HCT116 (cell line): ENCODE results near the gene GPR150. TPM values are rescaled to one million over a fixed set of nuclear protein-coding genes. Genes with fewer than 3 reads are reported as not detected.

Experiments
- ATAC-seq: fragments of 200-7000 bp; cut with Tn5 transposase; 2 replicates; pipeline ENCODE4 v1.9.1; 2020; ENCODE audit warnings: mild to moderate bottlenecking, moderate library complexity
- BruUV-seq: library from RNA; stranded (reverse); fragments of 400-500 nt; replicated peaks from 2 replicates; lab custom pipeline; 2021; lab: Mats Ljungman, UMichigan
- CTCF ChIA-PET: fragments of 300-600 bp; sonication (Branson Sonifier 250); formaldehyde crosslinking; loops from one replicate; lab custom pipeline; 2021; ENCODE audit warnings: antibody characterized with exemption; lab: Charles Lee
- POLR2A ChIA-PET: fragments of 300-600, 350-600 bp; sonication (Branson Sonifier 250); formaldehyde crosslinking; loops from one replicate; lab custom pipeline; 2021; ENCODE audit warnings: antibody characterized with exemption; lab: Charles Lee
- RAD21 ChIA-PET, 2 experiments: fragments of 300-600 bp; sonication (Branson Sonifier 250); formaldehyde crosslinking; loops; one replicate each; lab custom pipeline; 2023; ENCODE audit warnings: low total read pairs in 2 of 2; ENCODE audit not compliant: uncharacterized antibody in 2 of 2, unreplicated experiment in 2 of 2, low non-redundant PET in 1 of 2; lab: Charles Lee
- DNase-seq: peaks from one replicate; pipeline ENCODE4 v3.0.0-alpha.2; 2010; ENCODE audit warnings: low read depth, low spot score
- H2AFZ ChIP-seq: fragments of 200-600 bp; shearing (Covaris generic), sonication (generic); 2 replicates; pipeline ENCODE4 v1.6.1; 2017; ENCODE audit warnings: low read depth, mixed run types, mixed read lengths, antibody characterized with exemption, low read length; ENCODE audit not compliant: poor library complexity, severe bottlenecking
- H3K27ac ChIP-seq: 2 replicates; pipeline ENCODE4 v1.5.1; 2012; ENCODE audit warnings: low read depth, low read length
- H3K27me3 ChIP-seq: fragments of 200-600 bp; sonication (generic); 2 replicates; pipeline ENCODE4 v1.6.1; 2016; ENCODE audit warnings: mixed run types, low read length, mixed read lengths; ENCODE audit not compliant: insufficient read depth
- H3K36me3 ChIP-seq, 2 experiments: fragments of 200-500 bp in 1 of 2; fragments of 200-600 bp in 1 of 2; sonication (Bioruptor generic) in 1 of 2; sonication (generic) in 1 of 2; 2 replicates each; pipeline versions ENCODE4 v1.5.1 to v1.6.1; 2014 to 2016; ENCODE audit warnings: low read length in 2 of 2, inconsistent platforms in 1 of 2, mixed read lengths in 1 of 2, mixed run types in 1 of 2; ENCODE audit not compliant: insufficient read depth in 2 of 2, control insufficient read depth in 1 of 2
- H3K4me1 ChIP-seq, 2 experiments: fragments of 200-600 bp in 1 of 2; sonication (generic) in 1 of 2; 2 replicates each; pipeline versions ENCODE4 v1.5.1 to v1.6.1; 2012 to 2017; ENCODE audit warnings: low read length in 2 of 2, inconsistent platforms in 1 of 2, mild to moderate bottlenecking in 1 of 2, mixed read lengths in 1 of 2, mixed run types in 1 of 2, moderate library complexity in 1 of 2; ENCODE audit not compliant: insufficient read depth in 2 of 2, control insufficient read depth in 1 of 2
- H3K4me2 ChIP-seq: fragments of 200-600 bp; sonication (generic); 2 replicates; pipeline ENCODE4 v1.6.1; 2017; ENCODE audit warnings: mixed run types, low read length, mixed read lengths
- H3K4me3 ChIP-seq, 2 experiments: fragments of 200-600 bp in 1 of 2; sonication (generic) in 1 of 2; replicated peaks in 1 of 2; 2 replicates each; pipeline ENCODE4 v1.5.1; 2011 to 2016; ENCODE audit warnings: low read length in 2 of 2, control low read depth in 1 of 2, low read depth in 1 of 2, mild to moderate bottlenecking in 1 of 2, mixed read lengths in 1 of 2, mixed run types in 1 of 2
- H3K79me2 ChIP-seq: fragments of 200-600 bp; sonication (generic); 2 replicates; pipeline ENCODE4 v1.6.1; 2017; ENCODE audit warnings: mild to moderate bottlenecking, mixed run types, low read length, moderate library complexity, mixed read lengths; ENCODE audit not compliant: insufficient read depth
- H3K9ac ChIP-seq: fragments of 200-600 bp; sonication (generic); 2 replicates; pipeline ENCODE4 v1.6.1; 2016; ENCODE audit warnings: low read length, mixed read lengths
- H3K9me2 ChIP-seq: fragments of 200-600 bp; sonication (generic), shearing (Covaris generic); 2 replicates; pipeline ENCODE4 v1.6.1; 2017; ENCODE audit warnings: mixed run types, mild to moderate bottlenecking, moderate library complexity; ENCODE audit not compliant: insufficient read depth
- H3K9me3 ChIP-seq, 2 experiments: fragments of 200-500 bp in 1 of 2; fragments of 200-600 bp in 1 of 2; sonication (Bioruptor generic) in 1 of 2; sonication (generic) in 1 of 2; 2 replicates each; pipeline ENCODE4 v1.6.1; 2014 to 2017; ENCODE audit warnings: low read length in 2 of 2, mixed read lengths in 2 of 2, inconsistent platforms in 1 of 2, low read depth in 1 of 2, mild to moderate bottlenecking in 1 of 2, mixed run types in 1 of 2, moderate library complexity in 1 of 2; ENCODE audit not compliant: control insufficient read depth in 1 of 2, insufficient read depth in 1 of 2
- H4K20me1 ChIP-seq: fragments of 200-600 bp; sonication (generic), shearing (Covaris generic); 2 replicates; pipeline ENCODE4 v1.6.1; 2017; ENCODE audit warnings: mixed run types, mild to moderate bottlenecking, moderate library complexity; ENCODE audit not compliant: insufficient read depth
- ATF3 ChIP-seq: IDR thresholded peaks from 2 replicates; pipeline ENCODE4 v1.6.1; 2012
- CEBPB ChIP-seq: IDR thresholded peaks from 2 replicates; pipeline ENCODE4 v1.6.1; 2012; ENCODE audit warnings: low read depth
- CTCF ChIP-seq, 3 experiments: fragments of 200-600 bp in 1 of 3; sonication (generic) in 1 of 3; IDR thresholded peaks in 2 of 3; conservative IDR thresholded peaks in 1 of 3; 2 replicates each; pipeline ENCODE4 v1.5.1; 2012 to 2017; ENCODE audit warnings: low read depth in 2 of 3, low read length in 2 of 3, antibody characterized with exemption in 1 of 3, borderline replicate concordance in 1 of 3, control low read depth in 1 of 3, mild to moderate bottlenecking in 1 of 3, mixed read lengths in 1 of 3, mixed run types in 1 of 3, moderate library complexity in 1 of 3; ENCODE audit not compliant: insufficient read depth in 1 of 3
- ELF1 ChIP-seq: IDR thresholded peaks from 2 replicates; pipeline ENCODE4 v1.6.1; 2012; ENCODE audit warnings: low read depth, borderline replicate concordance
- EZH2 ChIP-seq: fragments of 200-600 bp; sonication (generic); IDR thresholded peaks from 2 replicates; pipeline ENCODE4 v1.6.1; 2017; ENCODE audit warnings: antibody characterized with exemption, mixed run types
- EZH2phosphoT487 ChIP-seq: fragments of 200-600 bp; IDR thresholded peaks from 2 replicates; pipeline ENCODE4 v1.6.1; 2018; ENCODE audit warnings: antibody characterized with exemption, borderline replicate concordance
- FOSL1 ChIP-seq: IDR thresholded peaks from 2 replicates; pipeline ENCODE4 v1.6.1; 2012; ENCODE audit warnings: low read depth
- JUND ChIP-seq: IDR thresholded peaks from 2 replicates; pipeline ENCODE4 v1.6.1; 2012
- MAX ChIP-seq: IDR thresholded peaks from 2 replicates; pipeline ENCODE4 v1.6.1; 2012
- POLR2A ChIP-seq: IDR thresholded peaks from 2 replicates; pipeline ENCODE4 v1.7.0; 2011; ENCODE audit warnings: borderline replicate concordance; ENCODE audit not compliant: insufficient read depth, insufficient read length; ENCODE audit errors: extremely low read depth
- POLR2AphosphoS5 ChIP-seq: IDR thresholded peaks from 2 replicates; pipeline ENCODE4 v1.6.1; 2011; ENCODE audit warnings: mild to moderate bottlenecking, low read depth, low read length, moderate library complexity
- RAD21 ChIP-seq: IDR thresholded peaks from 2 replicates; pipeline ENCODE4 v1.6.1; 2012; ENCODE audit warnings: low read depth, mild to moderate bottlenecking
- REST ChIP-seq: IDR thresholded peaks from 2 replicates; pipeline ENCODE4 v1.6.1; 2012; ENCODE audit warnings: low read depth
- SIN3A ChIP-seq: IDR thresholded peaks from 2 replicates; pipeline ENCODE4 v1.6.1; 2012; ENCODE audit warnings: low read depth
- SP1 ChIP-seq: IDR thresholded peaks from 2 replicates; pipeline ENCODE4 v1.6.1; 2012; ENCODE audit warnings: low read depth
- TCF7L2 ChIP-seq: IDR thresholded peaks from 2 replicates; pipeline ENCODE4 v1.7.0; 2011; ENCODE audit warnings: borderline replicate concordance, inconsistent platforms; ENCODE audit not compliant: insufficient read depth, insufficient read length; ENCODE audit errors: extremely low read depth
- YY1 ChIP-seq: IDR thresholded peaks from 2 replicates; pipeline ENCODE4 v1.6.1; 2011; ENCODE audit warnings: low read length, low read depth, moderate library complexity, mild to moderate bottlenecking; ENCODE audit not compliant: insufficient replicate concordance; ENCODE audit errors: extremely low read depth
- ZBTB33 ChIP-seq: IDR thresholded peaks from 2 replicates; pipeline ENCODE4 v1.6.1; 2011; ENCODE audit warnings: mild to moderate bottlenecking, low read length, moderate library complexity; ENCODE audit not compliant: insufficient replicate concordance; ENCODE audit errors: extremely low read depth
- ZNF274 ChIP-seq: fragments of 200-500 bp; sonication (Bioruptor generic); IDR thresholded peaks from 2 replicates; pipeline ENCODE4 v1.6.1; 2014; ENCODE audit warnings: mild to moderate bottlenecking, low read depth, low read length, inconsistent platforms
- intact Hi-C: fragments of 100-400 bp; cut with micrococcal nuclease; formaldehyde crosslinking; loops from 2 replicates; pipeline ENCODE4 v1.10.0; 2022
- total RNA-seq: library from RNA; stranded (reverse); gene quantifications from one replicate; pipeline ENCODE4 v1.2.1, GENCODE V29; 2021; ENCODE audit not compliant: unreplicated experiment

The GPR150 gene
- total RNA-seq, 1 experiment from 2014 or later = not detected

GRCh38 chr5:95624368-95624767 lies 4.5 kb downstream of the GPR150 start:
- ChIA-PET RAD21 (no interaction called here), POLR2A (no interaction called here), CTCF (no interaction called here)
- no peak for TF ChIP-seq REST
- no peak for TF ChIP-seq POLR2AphosphoS5
- TF ChIP-seq CTCF (IDR thresholded peaks at IDR 0.05 in 2 of 3, conservative IDR thresholded peaks at IDR 0.05 in 1 of 3; ENCODE audit: borderline replicate concordance in 1 of 3, insufficient read depth in 1 of 3, low read depth in 2 of 3, low read length in 2 of 3) = no peak
- TF ChIP-seq YY1 = no peak
- no peak for TF ChIP-seq FOSL1
- TF ChIP-seq ELF1 = no peak
- TF ChIP-seq SIN3A = no peak
- TF ChIP-seq EZH2 = no peak
- TF ChIP-seq ZNF274 = no peak
- no peak for TF ChIP-seq SP1
- no peak for TF ChIP-seq ATF3
- TF ChIP-seq POLR2A = no peak
- TF ChIP-seq MAX = no peak
- no peak for TF ChIP-seq CEBPB
- no peak for TF ChIP-seq TCF7L2
- TF ChIP-seq ZBTB33 = no peak
- TF ChIP-seq EZH2phosphoT487 = no peak
- TF ChIP-seq JUND = no peak
- no peak for TF ChIP-seq RAD21
- no peak overlapping the region for H3K27ac ChIP-seq
- no peak overlapping the region for H2AFZ ChIP-seq
- H3K9ac ChIP-seq = no peak overlapping the region
- no peak overlapping the region for H3K4me3 ChIP-seq
- H3K9me3 ChIP-seq = no peaks in the 10 kb centered on the region
- no peak overlapping the region for H3K4me2 ChIP-seq
- H3K4me1 ChIP-seq = no peaks in the 10 kb centered on the region
- no peak for DNase-seq
- no TSS peak for BruUV-seq
- ATAC-seq = no peak
- intact Hi-C loops = no loop called here
- no peaks in the 10 kb centered on the region for H4K20me1 ChIP-seq
- H3K79me2 ChIP-seq = no peaks in the 10 kb centered on the region
- H3K36me3 ChIP-seq = no peaks in the 10 kb centered on the region
- no peaks in the 10 kb centered on the region for H3K27me3 ChIP-seq
- H3K9me2 ChIP-seq = no peaks in the 10 kb centered on the region; the same call in 1 of the 2 replicates
